ENCODE results near the gene PLA2G4A. TPM values are rescaled to one million over a fixed set of nuclear protein-coding genes. Genes with fewer than 3 reads are reported as not detected.

PLA2G4A gene
- total RNA-seq, 1 experiment from 2014 or later = 8.6 TPM

DNA sequence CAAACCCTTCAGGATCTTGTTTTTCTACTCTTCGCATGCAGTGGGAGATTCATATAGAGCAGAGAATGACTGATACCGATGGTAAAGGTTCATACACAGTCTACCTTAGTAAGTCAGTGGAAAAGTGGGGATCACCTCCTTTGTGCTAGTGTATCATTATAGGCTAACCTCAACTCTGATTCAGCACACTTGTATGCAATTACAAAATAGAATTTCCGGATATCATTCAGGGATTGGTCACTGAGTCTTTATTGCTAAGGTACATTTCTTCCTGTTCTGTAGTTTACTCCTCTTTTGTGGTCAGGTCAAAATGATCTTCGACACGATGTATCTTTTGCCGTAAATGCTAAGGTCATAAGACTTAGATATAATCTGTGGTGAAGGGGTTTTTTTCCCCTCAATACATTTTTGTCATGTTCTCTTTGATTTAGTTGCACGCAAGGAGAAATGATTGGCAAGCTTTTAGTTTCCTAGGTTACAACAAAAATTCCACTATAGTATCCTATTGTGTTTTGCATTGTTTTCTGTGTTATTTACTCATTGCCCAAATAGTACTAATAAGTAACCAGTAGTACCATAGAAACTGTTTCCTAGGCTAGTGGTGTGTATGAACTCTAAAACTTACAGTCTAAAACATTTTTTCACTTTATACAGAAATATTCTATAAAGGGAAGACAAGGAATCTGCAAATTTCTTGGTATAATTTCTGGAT lies 35.7 kb upstream of the PLA2G4A start:
- intact Hi-C loops (cut with micrococcal nuclease) = loop anchor here (1.0 kb wide), 1 partner anchor 9 kb away; no protein-coding TSS in a partner anchor
- RAD21 ChIA-PET (ENCODE audit: low non-redundant PET in 1 of 2, low total read pairs in 2 of 2, uncharacterized antibody in 2 of 2, unreplicated experiment in 2 of 2) = no interaction called here
- Histone ChIP-seq H3K4me1 (ENCODE audit: control insufficient read depth in 1 of 2, insufficient read depth in 2 of 2, low read length in 2 of 2) (no peaks in the 10 kb centered on the region), H3K27me3 (ENCODE audit: insufficient read depth, low read length) (no peaks in the 10 kb centered on the region), H2AFZ (ENCODE audit: low read depth, low read length, poor library complexity, severe bottlenecking) (no peak overlapping the region), H3K9ac (ENCODE audit: low read length) (no peak overlapping the region), H3K27ac (ENCODE audit: low read depth, low read length) (no peak overlapping the region), H3K4me3 (replicated peaks in 1 of 2; ENCODE audit: low read depth in 1 of 2, low read length in 2 of 2) (no peak overlapping the region), H3K4me2 (ENCODE audit: low read length) (no peak overlapping the region), H3K9me3 (ENCODE audit: control insufficient read depth in 1 of 2, insufficient read depth in 1 of 2, low read depth in 1 of 2, low read length in 2 of 2) (no peaks in the 10 kb centered on the region), H3K36me3 (ENCODE audit: control insufficient read depth in 1 of 2, insufficient read depth in 2 of 2, low read length in 2 of 2) (no peaks in the 10 kb centered on the region), H3K9me2 (ENCODE audit: insufficient read depth) (peaks cover 8% of the 10 kb centered on the region), H3K79me2 (ENCODE audit: insufficient read depth, low read length) (no peaks in the 10 kb centered on the region), H4K20me1 (ENCODE audit: insufficient read depth) (no peaks in the 10 kb centered on the region)
- POLR2A ChIA-PET = no interaction called here
- no peak for TF ChIP-seq ZFX (IDR thresholded peaks at IDR 0.05)
- TF ChIP-seq SP1 (IDR thresholded peaks at IDR 0.05; ENCODE audit: low read depth) = no peak
- DNase-seq (ENCODE audit: low read depth, low spot score) (no peak), ATAC-seq (no peak)
- no TSS peak for BruUV-seq (replicated peaks)
- CTCF ChIA-PET = no interaction called here

DNA sequence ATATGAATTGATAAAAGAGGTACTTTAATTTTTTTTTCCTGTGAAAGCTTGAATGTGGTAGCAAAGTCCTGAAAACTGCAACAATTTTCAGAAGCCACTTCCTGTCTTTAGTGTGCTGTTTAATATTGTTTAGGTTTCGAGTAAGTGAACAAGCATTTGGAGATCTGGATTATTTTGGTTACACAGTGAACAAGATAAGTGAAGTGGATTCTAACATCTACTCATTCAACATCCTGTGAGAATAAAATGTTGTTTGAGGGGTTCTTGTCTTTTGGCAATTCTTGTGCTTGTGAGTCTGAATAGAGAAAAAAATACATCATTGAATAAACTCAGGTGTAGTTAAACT lies 35.2 kb upstream of the PLA2G4A start:
- DNase-seq (ENCODE audit: low read depth, low spot score) (no peak), ATAC-seq (no peak)
- H3K4me3 ChIP-seq (replicated peaks in 1 of 2; ENCODE audit: low read depth in 1 of 2, low read length in 2 of 2) = no peak overlapping the region
- H3K79me2 ChIP-seq (ENCODE audit: insufficient read depth, low read length) = no peaks in the 10 kb centered on the region
- no peak overlapping the region for H3K4me2 ChIP-seq (ENCODE audit: low read length)
- no peaks in the 10 kb centered on the region for H3K4me1 ChIP-seq (ENCODE audit: control insufficient read depth in 1 of 2, insufficient read depth in 2 of 2, low read length in 2 of 2)
- no peak for TF ChIP-seq ZFX (IDR thresholded peaks at IDR 0.05)
- no peak for TF ChIP-seq JUND (IDR thresholded peaks at IDR 0.05)
- TF ChIP-seq, protein P1, sequence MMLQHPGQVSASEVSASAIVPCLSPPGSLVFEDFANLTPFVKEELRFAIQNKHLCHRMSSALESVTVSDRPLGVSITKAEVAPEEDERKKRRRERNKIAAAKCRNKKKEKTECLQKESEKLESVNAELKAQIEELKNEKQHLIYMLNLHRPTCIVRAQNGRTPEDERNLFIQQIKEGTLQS (IDR thresholded peaks at IDR 0.05) = no peak
- TF ChIP-seq, protein P2, sequence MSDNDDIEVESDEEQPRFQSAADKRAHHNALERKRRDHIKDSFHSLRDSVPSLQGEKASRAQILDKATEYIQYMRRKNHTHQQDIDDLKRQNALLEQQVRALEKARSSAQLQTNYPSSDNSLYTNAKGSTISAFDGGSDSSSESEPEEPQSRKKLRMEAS (IDR thresholded peaks at IDR 0.05) = no peak
- no peak for TF ChIP-seq SP1 (IDR thresholded peaks at IDR 0.05; ENCODE audit: low read depth)
- TF ChIP-seq, protein P3, sequence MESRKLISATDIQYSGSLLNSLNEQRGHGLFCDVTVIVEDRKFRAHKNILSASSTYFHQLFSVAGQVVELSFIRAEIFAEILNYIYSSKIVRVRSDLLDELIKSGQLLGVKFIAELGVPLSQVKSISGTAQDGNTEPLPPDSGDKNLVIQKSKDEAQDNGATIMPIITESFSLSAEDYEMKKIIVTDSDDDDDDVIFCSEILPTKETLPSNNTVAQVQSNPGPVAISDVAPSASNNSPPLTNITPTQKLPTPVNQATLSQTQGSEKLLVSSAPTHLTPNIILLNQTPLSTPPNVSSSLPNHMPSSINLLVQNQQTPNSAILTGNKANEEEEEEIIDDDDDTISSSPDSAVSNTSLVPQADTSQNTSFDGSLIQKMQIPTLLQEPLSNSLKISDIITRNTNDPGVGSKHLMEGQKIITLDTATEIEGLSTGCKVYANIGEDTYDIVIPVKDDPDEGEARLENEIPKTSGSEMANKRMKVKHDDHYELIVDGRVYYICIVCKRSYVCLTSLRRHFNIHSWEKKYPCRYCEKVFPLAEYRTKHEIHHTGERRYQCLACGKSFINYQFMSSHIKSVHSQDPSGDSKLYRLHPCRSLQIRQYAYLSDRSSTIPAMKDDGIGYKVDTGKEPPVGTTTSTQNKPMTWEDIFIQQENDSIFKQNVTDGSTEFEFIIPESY (IDR thresholded peaks at IDR 0.05; ENCODE audit: extremely low read depth, insufficient replicate concordance, low read length) = no peak
- no peak for TF ChIP-seq ELF1 (IDR thresholded peaks at IDR 0.05; ENCODE audit: borderline replicate concordance, low read depth)
- TF ChIP-seq EGR1 (IDR thresholded peaks at IDR 0.05; ENCODE audit: low read depth) = no peak
- TF ChIP-seq SIN3A (IDR thresholded peaks at IDR 0.05; ENCODE audit: low read depth) = no peak
- TF ChIP-seq CBX3 (IDR thresholded peaks at IDR 0.05; ENCODE audit: low read depth) = no peak
- no peak for TF ChIP-seq YY1 (IDR thresholded peaks at IDR 0.05; ENCODE audit: extremely low read depth, insufficient replicate concordance, low read depth, low read length)
- no peak for TF ChIP-seq SRF (IDR thresholded peaks at IDR 0.05; ENCODE audit: low read depth)
- TF ChIP-seq ZNF274 (IDR thresholded peaks at IDR 0.05; ENCODE audit: low read depth, low read length) = no peak
- TF ChIP-seq EZH2phosphoT487 (IDR thresholded peaks at IDR 0.05; ENCODE audit: borderline replicate concordance) = no peak
- TF ChIP-seq FOSL1 (IDR thresholded peaks at IDR 0.05; ENCODE audit: low read depth) = no peak
- H3K36me3 ChIP-seq (ENCODE audit: control insufficient read depth in 1 of 2, insufficient read depth in 2 of 2, low read length in 2 of 2) = no peaks in the 10 kb centered on the region
- H3K27me3 ChIP-seq (ENCODE audit: insufficient read depth, low read length) = no peaks in the 10 kb centered on the region
- intact Hi-C loops (cut with micrococcal nuclease) = no loop called here
- H3K9me2 ChIP-seq (ENCODE audit: insufficient read depth) = peaks cover 8% of the 10 kb centered on the region
- no peaks in the 10 kb centered on the region for H4K20me1 ChIP-seq (ENCODE audit: insufficient read depth)
- H2AFZ ChIP-seq (ENCODE audit: low read depth, low read length, poor library complexity, severe bottlenecking) = no peak overlapping the region
- ChIA-PET CTCF (no interaction called here), POLR2A (no interaction called here), RAD21 (ENCODE audit: low non-redundant PET in 1 of 2, low total read pairs in 2 of 2, uncharacterized antibody in 2 of 2, unreplicated experiment in 2 of 2) (no interaction called here)
- no peak overlapping the region for H3K9ac ChIP-seq (ENCODE audit: low read length)
- no peaks in the 10 kb centered on the region for H3K9me3 ChIP-seq (ENCODE audit: control insufficient read depth in 1 of 2, insufficient read depth in 1 of 2, low read depth in 1 of 2, low read length in 2 of 2)
- no TSS peak for BruUV-seq (replicated peaks)
- no peak overlapping the region for H3K27ac ChIP-seq (ENCODE audit: low read depth, low read length)
